Uterus (tissue), 4 donors: ENCODE measurements around the gene BDKRB1. TPM values are rescaled to one million over a fixed set of nuclear protein-coding genes. Genes with fewer than 3 reads are reported as not detected.

ENCODE experiments used
- DNase-seq, 2 donors: peaks; one replicate each; pipeline ENCODE4 v3.0.0-alpha.2; 2019 to 2020
- H3K27ac ChIP-seq, 2 donors: fragments of 200-600 bp; sonication (generic); 1 replicate in 1 of 2; 2 replicates in 1 of 2; pipeline ENCODE4 v1.5.1; 2016 to 2018
- H3K27me3 ChIP-seq, 2 donors: fragments of 200-600 bp; sonication (generic); one replicate each; pipeline ENCODE4 v1.5.1; 2018 to 2019; ENCODE audit warnings: control low read depth in 1 of 2
- H3K36me3 ChIP-seq, 2 donors: fragments of 200-600 bp; sonication (generic); one replicate each; pipeline ENCODE4 v1.5.1; 2019; ENCODE audit warnings: control low read depth in 1 of 2
- H3K4me1 ChIP-seq, 2 donors: fragments of 200-600 bp; sonication (generic); one replicate each; pipeline ENCODE4 v1.5.1; 2018 to 2019; ENCODE audit warnings: control low read depth in 1 of 2
- H3K4me3 ChIP-seq, 2 donors: fragments of 200-600 bp; sonication (generic); 1 replicate in 1 of 2; 2 replicates in 1 of 2; pipeline ENCODE4 v1.5.1; 2018 to 2019; ENCODE audit warnings: mild to moderate bottlenecking in 1 of 2
- H3K9me3 ChIP-seq, 2 donors: fragments of 200-600 bp; sonication (generic); one replicate each; pipeline ENCODE4 v1.5.1; 2019; ENCODE audit warnings: control low read depth in 1 of 2
- CTCF ChIP-seq, 4 experiments: fragments of 200-600 bp in 2 of 4; fragments of 450-650 bp in 2 of 4; sonication (generic) in 2 of 4; IDR thresholded peaks; one replicate each; pipeline ENCODE4 v1.5.1; 2016 to 2019; ENCODE audit warnings: antibody characterized with exemption in 4 of 4, mild to moderate bottlenecking in 2 of 4, moderate library complexity in 1 of 4
- POLR2A ChIP-seq, 2 donors: fragments of 450-650 bp; IDR thresholded peaks; one replicate each; pipeline ENCODE4 v1.6.1; 2016; ENCODE audit warnings: antibody characterized with exemption in 2 of 2, mild to moderate bottlenecking in 1 of 2, moderate library complexity in 1 of 2
- intact Hi-C: fragments of 100-400 bp; cut with DNase I; formaldehyde crosslinking; loops from one replicate; pipeline ENCODE4 v1.15.1; 2023; ENCODE audit warnings: low total_unique reads
- total RNA-seq, 4 donors: library from RNA; depleted of rRNA in 3 of 4; stranded (reverse); fragments of >200 nt in 3 of 4; gene quantifications; one replicate each; pipeline versions ENCODE4 v1.1.0 to v1.2.4, GENCODE V29; 2014 to 2023
- donor health status: DM: yes; HTN: yes; CAD: no.

BDKRB1 gene
- total RNA-seq, 4 donors from 2014 or later, result 0.83 to 3.7 TPM; not detected in 2

- no peak overlapping the region for H3K4me3 ChIP-seq
- H3K27me3 ChIP-seq, result no peaks in the 10 kb centered on the region
- no peak for TF ChIP-seq POLR2A (IDR thresholded peaks at IDR 0.05)
- TF ChIP-seq CTCF (IDR thresholded peaks at IDR 0.05), result no peak
- intact Hi-C loops, result no loop called here
- no peak overlapping the region for H3K27ac ChIP-seq
- no peaks in the 10 kb centered on the region for H3K4me1 ChIP-seq
- DNase-seq, result no peak
- H3K9me3 ChIP-seq, result no peaks in the 10 kb centered on the region
- H3K36me3 ChIP-seq, result no peaks in the 10 kb centered on the region
Observed at GRCh38 chr14:96232506-96232905, 23.5 kb upstream of the BDKRB1 start.

GRCh38 chr14:96233661-96234060 is 22.3 kb upstream of the BDKRB1 start:
- Histone ChIP-seq H3K27ac (no peak overlapping the region), H3K27me3 (no peaks in the 10 kb centered on the region), H3K36me3 (no peaks in the 10 kb centered on the region), H3K4me1 (no peaks in the 10 kb centered on the region), H3K9me3 (no peaks in the 10 kb centered on the region), H3K4me3 (no peak overlapping the region)
- no peak for DNase-seq
- TF ChIP-seq POLR2A (IDR thresholded peaks at IDR 0.05) (no peak), CTCF (IDR thresholded peaks at IDR 0.05) (no peak)
- intact Hi-C loops, result no loop called here

GRCh38 chr14:96235426-96235825 is 20.6 kb upstream of the BDKRB1 start:
- TF ChIP-seq CTCF (IDR thresholded peaks at IDR 0.05) (no peak), POLR2A (IDR thresholded peaks at IDR 0.05) (no peak)
- Histone ChIP-seq H3K9me3 (no peaks in the 10 kb centered on the region), H3K4me3 (no peak overlapping the region), H3K4me1 (no peaks in the 10 kb centered on the region), H3K27me3 (no peaks in the 10 kb centered on the region), H3K36me3 (no peaks in the 10 kb centered on the region), H3K27ac (no peak overlapping the region)
- intact Hi-C loops, result no loop called here
- no peak for DNase-seq

- DNase-seq, result no peak
- TF ChIP-seq POLR2A (IDR thresholded peaks at IDR 0.05) (no peak), CTCF (IDR thresholded peaks at IDR 0.05) (no peak)
- Histone ChIP-seq H3K9me3 (no peaks in the 10 kb centered on the region), H3K4me1 (no peaks in the 10 kb centered on the region), H3K27me3 (no peaks in the 10 kb centered on the region), H3K36me3 (no peaks in the 10 kb centered on the region), H3K4me3 (no peak overlapping the region), H3K27ac (no peak overlapping the region)
- intact Hi-C loops, result no loop called here
Observed at GRCh38 chr14:96237641-96238040, 18.4 kb upstream of the BDKRB1 start.

- no peak overlapping the region for H3K27ac ChIP-seq
- intact Hi-C loops, result no loop called here
- no peak for DNase-seq
- H3K27me3 ChIP-seq, result no peaks in the 10 kb centered on the region
- no peak overlapping the region for H3K4me3 ChIP-seq
- no peaks in the 10 kb centered on the region for H3K9me3 ChIP-seq
- TF ChIP-seq CTCF (IDR thresholded peaks at IDR 0.05) (no peak), POLR2A (IDR thresholded peaks at IDR 0.05) (no peak)
- H3K4me1 ChIP-seq, result no peaks in the 10 kb centered on the region
- H3K36me3 ChIP-seq, result no peaks in the 10 kb centered on the region
Observed at GRCh38 chr14:96238676-96239265, 17.2 kb upstream of the BDKRB1 start.
